ENCODE results near the gene KRT86. TPM values are rescaled to one million over a fixed set of nuclear protein-coding genes. Genes with fewer than 3 reads are reported as not detected.

The KRT86 gene
- total and polyA plus RNA-seq, 2 of the 13 experiments (the other 11 are each of a cell fraction or from before 2014, with no cell fraction given): not detected

DNA sequence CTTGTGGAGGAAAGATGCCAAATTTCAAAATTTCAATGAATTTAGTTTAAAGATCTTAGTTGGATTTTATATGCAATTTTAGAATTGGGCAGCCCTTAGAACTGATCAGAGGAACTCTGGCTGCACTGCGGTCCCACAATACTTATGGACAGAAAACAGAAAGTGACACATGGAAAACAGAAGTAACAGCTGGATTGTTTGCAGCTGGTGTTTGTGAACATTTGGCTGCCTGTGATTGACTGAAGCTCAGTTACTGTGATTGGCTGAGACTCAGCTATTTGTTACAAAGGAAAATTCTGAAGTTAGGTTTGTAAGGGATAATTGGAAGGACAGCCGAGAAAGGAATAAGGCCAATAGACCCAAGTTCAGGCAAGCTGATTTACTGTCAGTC, 10.0 kb upstream of the KRT86 start:
- no peaks in the 10 kb centered on the region for H3K4me1 ChIP-seq (ENCODE audit: insufficient read depth, low read length)
- DNase-seq (ENCODE audit: low spot score) (no peak), ATAC-seq (no peak), FAIRE-seq (no peak)
- no peak overlapping the region for H3K27ac ChIP-seq (ENCODE audit: extremely low read length, insufficient read depth, low read length)
- POLR2A ChIA-PET: no interaction called here
- H4K20me1 ChIP-seq (ENCODE audit: insufficient read depth, low read length): no peaks in the 10 kb centered on the region
- 86% methylated on average over 2 of the region's 2 CpGs for WGBS (ENCODE audit: low lambda C conversion rate)
- peaks cover 12% of the 10 kb centered on the region for H3K9me3 ChIP-seq (ENCODE audit: low read length)
- H3K4me2 ChIP-seq (ENCODE audit: low read depth, low read length): no peak overlapping the region
- in situ Hi-C loops (cut with HindIII; ENCODE audit: extremely low pct_ligation_motif_present, low pct_unique_long_range_greater_than_20kb) (no loop called here), intact Hi-C loops (cut with micrococcal nuclease; ENCODE audit: unreplicated experiment) (no loop called here)
- H3K9ac ChIP-seq (ENCODE audit: insufficient read depth, low read depth, low read length): no peak overlapping the region
- no peaks in the 10 kb centered on the region for H3K79me2 ChIP-seq (ENCODE audit: insufficient read depth, low read length)
- H3K27me3 ChIP-seq (ENCODE audit: control insufficient read depth in 1 of 2, insufficient read depth in 2 of 2, low read length in 2 of 2): peaks cover 0 to 2% of the 10 kb centered on the region in 2 experiments; a peak in 2 of 5 replicates
- no peaks in the 10 kb centered on the region for H3K36me3 ChIP-seq (replicated peaks in 1 of 2; ENCODE audit: control insufficient read depth in 1 of 2, insufficient read depth in 2 of 2, low read length in 2 of 2)
- no TSS peak for BruUV-seq (replicated peaks)
- CTCF ChIA-PET (ENCODE audit: low intra/inter-chr PET ratio, low total read pairs): no interaction called here
- H2AFZ ChIP-seq (ENCODE audit: low read length): no peak overlapping the region
- no peak overlapping the region for H3K4me3 ChIP-seq (replicated peaks in 1 of 3; ENCODE audit: insufficient read depth in 1 of 3, low read depth in 2 of 3, low read length in 3 of 3)
- TF ChIP-seq RAD21 (CRISPR knock-in tag; IDR thresholded peaks at IDR 0.05) (no peak), SCMH1 (CRISPR knock-in tag; IDR thresholded peaks at IDR 0.05; ENCODE audit: borderline replicate concordance) (no peak), ZNF292 (CRISPR knock-in tag; IDR thresholded peaks at IDR 0.05; ENCODE audit: borderline replicate concordance, low read depth) (no peak), CBX5 (CRISPR knock-in tag; IDR thresholded peaks at IDR 0.05; ENCODE audit: borderline replicate concordance) (no peak), HNRNPK (IDR thresholded peaks at IDR 0.05; ENCODE audit: low read depth, low read length, poor library complexity, severe bottlenecking) (no peak), KMT2B (CRISPR knock-in tag; IDR thresholded peaks at IDR 0.05) (no peak), MBD4 (IDR thresholded peaks at IDR 0.05; ENCODE audit: borderline replicate concordance, low read length) (no peak)
- TF ChIP-seq, protein P1, sequence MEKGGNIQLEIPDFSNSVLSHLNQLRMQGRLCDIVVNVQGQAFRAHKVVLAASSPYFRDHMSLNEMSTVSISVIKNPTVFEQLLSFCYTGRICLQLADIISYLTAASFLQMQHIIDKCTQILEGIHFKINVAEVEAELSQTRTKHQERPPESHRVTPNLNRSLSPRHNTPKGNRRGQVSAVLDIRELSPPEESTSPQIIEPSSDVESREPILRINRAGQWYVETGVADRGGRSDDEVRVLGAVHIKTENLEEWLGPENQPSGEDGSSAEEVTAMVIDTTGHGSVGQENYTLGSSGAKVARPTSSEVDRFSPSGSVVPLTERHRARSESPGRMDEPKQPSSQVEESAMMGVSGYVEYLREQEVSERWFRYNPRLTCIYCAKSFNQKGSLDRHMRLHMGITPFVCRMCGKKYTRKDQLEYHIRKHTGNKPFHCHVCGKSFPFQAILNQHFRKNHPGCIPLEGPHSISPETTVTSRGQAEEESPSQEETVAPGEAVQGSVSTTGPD (CRISPR knock-in tag; IDR thresholded peaks at IDR 0.05): no peak
- TF ChIP-seq, protein P2, sequence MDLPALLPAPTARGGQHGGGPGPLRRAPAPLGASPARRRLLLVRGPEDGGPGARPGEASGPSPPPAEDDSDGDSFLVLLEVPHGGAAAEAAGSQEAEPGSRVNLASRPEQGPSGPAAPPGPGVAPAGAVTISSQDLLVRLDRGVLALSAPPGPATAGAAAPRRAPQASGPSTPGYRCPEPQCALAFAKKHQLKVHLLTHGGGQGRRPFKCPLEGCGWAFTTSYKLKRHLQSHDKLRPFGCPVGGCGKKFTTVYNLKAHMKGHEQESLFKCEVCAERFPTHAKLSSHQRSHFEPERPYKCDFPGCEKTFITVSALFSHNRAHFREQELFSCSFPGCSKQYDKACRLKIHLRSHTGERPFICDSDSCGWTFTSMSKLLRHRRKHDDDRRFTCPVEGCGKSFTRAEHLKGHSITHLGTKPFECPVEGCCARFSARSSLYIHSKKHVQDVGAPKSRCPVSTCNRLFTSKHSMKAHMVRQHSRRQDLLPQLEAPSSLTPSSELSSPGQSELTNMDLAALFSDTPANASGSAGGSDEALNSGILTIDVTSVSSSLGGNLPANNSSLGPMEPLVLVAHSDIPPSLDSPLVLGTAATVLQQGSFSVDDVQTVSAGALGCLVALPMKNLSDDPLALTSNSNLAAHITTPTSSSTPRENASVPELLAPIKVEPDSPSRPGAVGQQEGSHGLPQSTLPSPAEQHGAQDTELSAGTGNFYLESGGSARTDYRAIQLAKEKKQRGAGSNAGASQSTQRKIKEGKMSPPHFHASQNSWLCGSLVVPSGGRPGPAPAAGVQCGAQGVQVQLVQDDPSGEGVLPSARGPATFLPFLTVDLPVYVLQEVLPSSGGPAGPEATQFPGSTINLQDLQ (CRISPR knock-in tag; IDR thresholded peaks at IDR 0.05): no peak
- TF ChIP-seq, protein P3, sequence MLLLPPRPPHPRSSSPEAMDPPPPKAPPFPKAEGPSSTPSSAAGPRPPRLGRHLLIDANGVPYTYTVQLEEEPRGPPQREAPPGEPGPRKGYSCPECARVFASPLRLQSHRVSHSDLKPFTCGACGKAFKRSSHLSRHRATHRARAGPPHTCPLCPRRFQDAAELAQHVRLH (CRISPR knock-in tag; IDR thresholded peaks at IDR 0.05; ENCODE audit: borderline replicate concordance, low read depth): no peak

Data from HepG2 (cell line).